Endothelial cell of umbilical vein (primary cell): Measurements from ENCODE around the gene CWC27. TPM values are rescaled to one million over a fixed set of nuclear protein-coding genes. Genes with fewer than 3 reads are reported as not detected.

Experiments used
- BruUV-seq: library from RNA; stranded (reverse); fragments of 400-500 nt; replicated peaks from 2 replicates; lab custom pipeline; 2021; lab: Mats Ljungman, UMichigan
- CTCF ChIA-PET: fragments of 300-600, 350-600 bp; sonication (Branson Sonifier 250); formaldehyde crosslinking; loops from one replicate; lab custom pipeline; 2021; ENCODE audit warnings: antibody characterized with exemption, inconsistent platforms; lab: Charles Lee
- POLR2A ChIA-PET: fragments of 300-600, 350-600 bp; sonication (Branson Sonifier 250); formaldehyde crosslinking; loops from one replicate; lab custom pipeline; 2021; ENCODE audit warnings: antibody characterized with exemption, inconsistent platforms; lab: Charles Lee
- DNase-seq: peaks from one replicate; pipeline ENCODE4 v3.0.0-alpha.2; 2011; ENCODE audit warnings: low read depth, low spot score
- FAIRE-seq: peaks from 2 replicates; lab custom pipeline; 2011; peaks lifted over from hg19 to GRCh38; lab: Jason Lieb, UNC
- H2AFZ ChIP-seq: 2 replicates; pipeline ENCODE4 v1.6.0; 2012; ENCODE audit warnings: low read depth, low read length, control low read depth, inconsistent platforms
- H3K27ac ChIP-seq: 2 replicates; pipeline ENCODE4 v1.5.1; 2011; ENCODE audit warnings: low read depth, mild to moderate bottlenecking, control low read depth, low read length, moderate library complexity; ENCODE audit not compliant: insufficient read depth
- H3K27me3 ChIP-seq, 2 experiments: 2 replicates each; pipeline versions ENCODE4 v1.6.0 to v1.6.1; 2011; ENCODE audit warnings: low read length in 2 of 2, mixed read lengths in 1 of 2; ENCODE audit not compliant: control insufficient read depth in 2 of 2, insufficient read depth in 2 of 2
- H3K36me3 ChIP-seq, 2 experiments: 2 replicates in 1 of 2; 3 replicates in 1 of 2; pipeline ENCODE4 v1.5.1; 2011; ENCODE audit warnings: low read length in 2 of 2, mild to moderate bottlenecking in 1 of 2, moderate library complexity in 1 of 2; ENCODE audit not compliant: control insufficient read depth in 2 of 2, insufficient read depth in 2 of 2; ENCODE audit errors: extremely low read depth in 1 of 2
- H3K4me1 ChIP-seq: 3 replicates; pipeline ENCODE4 v1.5.1; 2011; ENCODE audit warnings: mild to moderate bottlenecking, low read length; ENCODE audit not compliant: control insufficient read depth, insufficient read depth; ENCODE audit errors: extremely low read depth
- H3K4me2 ChIP-seq: 2 replicates; pipeline ENCODE4 v1.6.1; 2011; ENCODE audit warnings: low read length, control low read depth, mixed read lengths; ENCODE audit not compliant: insufficient read depth
- H3K4me3 ChIP-seq, 3 experiments: fragments of 200-600 bp in 1 of 3; sonication (generic), shearing (Covaris generic) in 1 of 3; replicated peaks in 1 of 3; 2 replicates each; pipeline ENCODE4 v1.5.1; 2011 to 2016; ENCODE audit warnings: control low read depth in 3 of 3, low read length in 3 of 3, mild to moderate bottlenecking in 2 of 3, inconsistent platforms in 1 of 3, low read depth in 1 of 3, moderate library complexity in 1 of 3; ENCODE audit not compliant: insufficient read depth in 1 of 3
- H3K79me2 ChIP-seq: 2 replicates; pipeline ENCODE4 v1.6.0; 2012; ENCODE audit warnings: low read length, inconsistent platforms; ENCODE audit not compliant: control insufficient read depth, insufficient read depth
- H3K9ac ChIP-seq: replicated peaks from 2 replicates; pipeline ENCODE3; 2011; ENCODE audit warnings: low read length, control low read depth; ENCODE audit not compliant: insufficient read depth; ENCODE audit errors: extremely low read depth
- H3K9me1 ChIP-seq: replicated peaks from 3 replicates; pipeline ENCODE4 v1.6.0; 2011; ENCODE audit warnings: mild to moderate bottlenecking, low read length; ENCODE audit not compliant: control insufficient read depth, insufficient read depth; ENCODE audit errors: extremely low read depth
- H3K9me3 ChIP-seq: replicated peaks from 2 replicates; pipeline ENCODE4 v1.5.1; 2012; ENCODE audit warnings: low read length, inconsistent platforms; ENCODE audit not compliant: control insufficient read depth, insufficient read depth
- H4K20me1 ChIP-seq: replicated peaks from 2 replicates; pipeline ENCODE3; 2011; ENCODE audit warnings: mild to moderate bottlenecking, low read length; ENCODE audit not compliant: control insufficient read depth, insufficient read depth; ENCODE audit errors: extremely low read depth
- EZH2 ChIP-seq: IDR thresholded peaks from 2 replicates; pipeline ENCODE4 v1.6.1; 2012; ENCODE audit warnings: borderline replicate concordance, low read depth, mild to moderate bottlenecking, moderate library complexity, low read length, inconsistent platforms; ENCODE audit not compliant: severe bottlenecking
- FOS ChIP-seq: IDR thresholded peaks from 2 replicates; pipeline ENCODE4 v1.6.1; 2011; ENCODE audit warnings: mild to moderate bottlenecking, low read length, moderate library complexity, borderline replicate concordance; ENCODE audit not compliant: insufficient read depth
- JUN ChIP-seq: IDR thresholded peaks from 2 replicates; pipeline ENCODE4 v1.6.1; 2011; ENCODE audit warnings: borderline replicate concordance, low read depth; ENCODE audit not compliant: insufficient read length, insufficient read depth
- MAX ChIP-seq: IDR thresholded peaks from 2 replicates; pipeline ENCODE4 v1.6.1; 2011; ENCODE audit not compliant: insufficient read depth, insufficient read length
- MYC ChIP-seq: IDR thresholded peaks from one replicate; pipeline ENCODE4 v1.6.1; 2011; ENCODE audit warnings: mild to moderate bottlenecking, low read depth, low read length
- POLR2AphosphoS5 ChIP-seq: IDR thresholded peaks from 2 replicates; pipeline ENCODE4 v1.6.1; 2012; ENCODE audit warnings: low read depth, mild to moderate bottlenecking, control low read depth, low read length, moderate library complexity; ENCODE audit not compliant: insufficient read depth
- dilution Hi-C: fragments of 300-500 bp; cut with MboI; formaldehyde crosslinking; loops from one replicate; pipeline ENCODE4 v1.15.0; 2019; ENCODE audit warnings: low sequenced_read_pairs; ENCODE audit not compliant: extremely low pct_ligation_motif_present
- intact Hi-C: fragments of 100-400 bp; cut with micrococcal nuclease; formaldehyde crosslinking; loops from one replicate; pipeline ENCODE4 v1.10.0; 2022
- polyA plus RNA-seq, 4 experiments: library from polyadenylated mRNA; depleted of rRNA in 3 of 4; stranded (reverse) in 3 of 4; unstranded in 1 of 4; fragments of >200 nt; gene quantifications; 2 replicates each; pipeline versions ENCODE4 v1.2.1 to v1.2.3, GENCODE V29; 2011 to 2012; ENCODE audit warnings: missing spikeins in 1 of 4
- total RNA-seq: library from RNA; stranded (reverse); gene quantifications from 2 replicates; pipeline ENCODE4 v1.2.3, GENCODE V29; 2021
- TF ChIP-seq, protein P1 (sequence below), 2 donors: IDR thresholded peaks; 1 replicate in 1 of 2; 2 replicates in 1 of 2; pipeline ENCODE4 v1.5.1; 2011; ENCODE audit warnings: low read length in 2 of 2, mild to moderate bottlenecking in 2 of 2, moderate library complexity in 2 of 2, control low read depth in 1 of 2, inconsistent platforms in 1 of 2, low read depth in 1 of 2; ENCODE audit not compliant: insufficient read depth in 1 of 2; ENCODE audit errors: extremely low read depth in 1 of 2

CWC27 gene
- total and polyA plus RNA-seq, 2 donors (not counting 3 experiments of a cell fraction or from before 2014, with no cell fraction given) = 11.9 to 23.8 TPM

GRCh38 chr5:65055938-65056337 is 287.2 kb downstream of the CWC27 start:
- TF ChIP-seq POLR2AphosphoS5 (no peak), MAX (no peak), FOS (no peak), MYC (no peak), JUN (no peak), EZH2 (no peak)
- TF ChIP-seq, protein P1, sequence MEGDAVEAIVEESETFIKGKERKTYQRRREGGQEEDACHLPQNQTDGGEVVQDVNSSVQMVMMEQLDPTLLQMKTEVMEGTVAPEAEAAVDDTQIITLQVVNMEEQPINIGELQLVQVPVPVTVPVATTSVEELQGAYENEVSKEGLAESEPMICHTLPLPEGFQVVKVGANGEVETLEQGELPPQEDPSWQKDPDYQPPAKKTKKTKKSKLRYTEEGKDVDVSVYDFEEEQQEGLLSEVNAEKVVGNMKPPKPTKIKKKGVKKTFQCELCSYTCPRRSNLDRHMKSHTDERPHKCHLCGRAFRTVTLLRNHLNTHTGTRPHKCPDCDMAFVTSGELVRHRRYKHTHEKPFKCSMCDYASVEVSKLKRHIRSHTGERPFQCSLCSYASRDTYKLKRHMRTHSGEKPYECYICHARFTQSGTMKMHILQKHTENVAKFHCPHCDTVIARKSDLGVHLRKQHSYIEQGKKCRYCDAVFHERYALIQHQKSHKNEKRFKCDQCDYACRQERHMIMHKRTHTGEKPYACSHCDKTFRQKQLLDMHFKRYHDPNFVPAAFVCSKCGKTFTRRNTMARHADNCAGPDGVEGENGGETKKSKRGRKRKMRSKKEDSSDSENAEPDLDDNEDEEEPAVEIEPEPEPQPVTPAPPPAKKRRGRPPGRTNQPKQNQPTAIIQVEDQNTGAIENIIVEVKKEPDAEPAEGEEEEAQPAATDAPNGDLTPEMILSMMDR (IDR thresholded peaks at IDR 0.05; ENCODE audit: extremely low read depth in 1 of 2, insufficient read depth in 1 of 2, low read depth in 1 of 2, low read length in 2 of 2) = no peak
- BruUV-seq = no TSS peak
- DNase-seq (no peak), FAIRE-seq (no peak)
- Histone ChIP-seq H3K27ac (no peak overlapping the region), H3K27me3 (no peaks in the 10 kb centered on the region), H3K4me1 (peaks cover 9% of the 10 kb centered on the region), H3K79me2 (no peaks in the 10 kb centered on the region), H4K20me1 (no peaks in the 10 kb centered on the region), H3K9me1 (no peaks in the 10 kb centered on the region), H3K9me3 (no peaks in the 10 kb centered on the region), H2AFZ (no peak overlapping the region), H3K4me3 (no peak overlapping the region), H3K9ac (no peak overlapping the region), H3K4me2 (no peak overlapping the region), H3K36me3 (no peaks in the 10 kb centered on the region)
- ChIA-PET POLR2A (no interaction called here), CTCF (interaction anchor here (0.8 kb wide), 1 partner anchor 21 kb away, joined by 3 read pairs; no protein-coding TSS in a partner anchor)
- intact Hi-C loops = no loop called here
- dilution Hi-C loops = no loop called here
